ENCODE data around the gene NCKAP5.

NCKAP5 gene

DNA sequence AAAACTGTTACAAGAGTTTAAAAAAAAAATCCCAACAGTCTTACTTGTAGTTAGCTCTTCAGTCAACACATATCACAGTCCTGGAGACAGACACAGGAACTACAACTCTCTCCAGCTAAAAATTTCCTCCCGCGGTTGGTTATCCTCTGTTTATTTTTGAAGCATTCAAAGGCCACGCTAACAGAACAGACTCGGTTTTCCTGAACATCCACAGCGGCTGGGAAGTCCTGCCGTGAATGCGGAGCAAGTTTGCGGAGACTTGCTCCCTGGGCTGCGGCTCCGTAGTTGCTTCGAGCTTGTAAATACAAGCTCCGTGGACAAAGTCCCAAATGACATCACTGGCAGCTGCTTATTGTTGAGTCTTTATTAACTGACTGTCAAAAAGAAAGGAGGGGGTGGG lies at the start of gene NCKAP5:
Gene NCKAP5 (minus strand): TSS at position 292 of the 400 bp plus-strand sequence. CDS start 50,937 bp downstream, outside the sequence.
- no peak for DNase-seq (ENCODE audit: low read depth)

DNA sequence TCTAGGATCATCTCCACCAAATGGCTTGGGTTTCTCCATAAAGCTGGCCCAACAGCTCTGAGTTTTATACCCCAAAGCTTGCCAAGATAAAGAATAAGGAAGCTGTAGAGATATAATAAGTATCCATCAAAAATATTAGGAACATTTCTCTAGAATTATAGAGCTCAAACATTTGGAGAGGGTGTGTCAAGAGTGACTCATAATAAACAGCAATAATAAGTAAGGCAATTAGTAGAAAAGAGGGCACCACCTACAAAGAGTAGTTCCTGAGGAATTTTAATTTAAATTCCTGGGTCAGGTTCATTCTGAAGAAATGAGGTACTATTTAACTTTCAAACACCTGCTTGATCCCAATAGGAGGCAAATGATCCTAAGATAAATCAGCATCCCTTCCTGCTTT lies 41.4 kb upstream of the NCKAP5 start:
- no peak for DNase-seq (ENCODE audit: low read depth)

DNA sequence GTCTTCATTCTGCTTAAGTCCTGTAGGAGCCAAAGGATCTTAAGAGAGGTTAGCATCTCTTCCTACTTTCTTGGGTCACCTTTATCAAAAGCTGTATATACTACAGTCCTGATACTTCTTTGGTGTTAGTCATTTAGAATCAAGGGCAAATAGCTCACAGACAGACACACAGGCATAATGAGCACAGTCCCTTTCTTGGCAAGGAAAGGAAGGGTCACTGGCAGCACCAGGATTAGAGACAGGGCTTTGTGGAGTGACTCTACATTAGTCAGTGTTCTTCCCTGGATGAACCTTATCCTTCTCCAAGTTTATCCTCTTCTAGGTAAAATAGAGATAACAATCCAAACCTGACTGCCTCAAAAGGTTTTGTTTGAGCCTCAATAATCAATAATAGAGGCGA lies 40.0 kb upstream of the NCKAP5 start:
- no peak for DNase-seq (ENCODE audit: low read depth)

DNA sequence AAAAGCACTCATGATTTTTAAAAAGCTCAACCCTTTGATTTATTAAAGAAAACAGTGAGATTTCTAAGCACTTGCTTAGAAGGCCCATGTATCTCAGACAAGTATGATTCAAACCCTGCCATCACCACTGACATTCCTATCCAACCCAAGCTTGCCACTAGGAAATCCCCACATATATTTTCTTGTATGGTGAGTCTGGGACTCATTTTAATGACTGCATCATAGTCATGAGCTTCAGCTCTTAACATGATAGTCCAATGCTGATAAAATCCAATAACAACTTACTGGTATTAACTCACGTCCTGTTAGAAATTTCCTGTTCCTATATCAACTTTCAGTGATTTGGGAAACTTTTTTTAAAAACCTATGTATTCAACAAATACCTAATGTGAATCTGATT lies 39.4 kb upstream of the NCKAP5 start:
- DNase-seq (ENCODE audit: low read depth) = no peak

DNA sequence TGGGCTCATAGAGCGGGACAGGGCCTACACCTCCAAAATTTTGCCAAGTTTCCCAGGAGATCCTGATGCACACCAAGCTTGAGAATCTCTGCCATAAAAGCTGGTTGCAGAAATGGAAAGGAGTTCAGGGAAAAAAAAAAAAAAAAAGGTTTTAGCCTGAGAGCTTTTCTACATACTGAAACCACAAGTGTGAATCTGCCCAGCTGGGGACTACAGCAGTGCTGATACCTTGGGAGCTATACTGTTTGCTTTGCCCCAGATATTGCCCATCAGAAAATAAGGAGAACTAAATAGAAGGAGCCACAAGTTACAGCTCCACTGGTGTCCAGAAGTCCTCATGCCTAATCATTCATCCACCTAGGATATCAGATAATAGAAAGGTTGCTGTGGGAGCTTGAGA lies 38.4 kb upstream of the NCKAP5 start:
- DNase-seq (ENCODE audit: low read depth) = no peak

DNA sequence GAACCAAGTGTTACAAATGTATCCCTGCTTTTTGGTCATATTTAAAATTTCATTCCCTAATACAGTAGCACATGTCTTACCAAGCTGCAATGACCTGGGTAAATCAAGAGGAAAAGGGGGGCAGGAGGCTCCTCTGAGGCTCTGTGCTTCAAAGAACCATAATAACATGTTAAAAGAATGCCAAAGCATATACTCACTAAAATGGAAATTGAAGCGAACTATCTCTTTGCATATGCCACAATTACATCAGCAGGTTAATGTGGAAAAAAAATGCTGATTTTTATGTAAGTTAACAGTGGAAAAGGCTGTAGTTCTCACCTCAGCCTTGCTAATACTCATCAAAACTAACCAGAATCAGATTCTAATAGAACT lies 37.5 kb upstream of the NCKAP5 start:
- DNase-seq (ENCODE audit: low read depth) = no peak

DNA sequence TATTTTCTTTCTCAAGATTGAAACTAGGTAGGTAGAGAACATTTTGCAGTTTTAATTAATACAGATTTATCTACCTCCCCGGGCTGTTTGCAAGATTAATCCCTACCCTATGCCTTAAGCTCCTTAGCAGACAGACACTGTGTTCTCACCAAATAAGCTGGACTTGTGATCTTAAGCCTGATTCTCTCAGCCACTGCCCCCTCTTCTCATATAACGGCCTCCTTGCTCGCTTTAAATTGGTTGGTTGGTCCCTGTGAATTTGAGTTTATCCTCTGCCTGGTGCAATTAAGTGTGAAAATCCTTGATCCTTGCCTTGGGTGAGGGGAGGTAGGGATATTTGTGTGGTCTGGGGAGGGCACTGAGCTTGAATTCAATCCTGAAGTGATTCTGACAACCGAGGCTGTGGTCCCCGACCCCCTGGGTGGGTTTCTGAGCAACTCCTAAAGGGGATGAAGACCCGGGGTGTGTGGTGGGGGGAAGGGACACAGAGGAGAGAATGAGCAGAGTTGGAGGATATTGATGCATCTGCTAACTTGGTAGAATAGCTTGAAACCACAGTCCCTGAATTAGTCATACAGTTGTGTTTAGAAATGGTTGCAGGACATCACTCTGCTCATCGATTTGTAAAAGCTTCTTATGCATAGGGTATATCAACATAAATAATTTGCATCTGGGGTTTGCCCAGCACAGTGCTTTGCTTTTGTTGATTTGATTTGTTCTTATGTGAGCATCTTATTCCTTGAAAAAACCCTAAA lies 36.9 kb upstream of the NCKAP5 start:
- DNase-seq (ENCODE audit: low read depth) = no peak

DNA sequence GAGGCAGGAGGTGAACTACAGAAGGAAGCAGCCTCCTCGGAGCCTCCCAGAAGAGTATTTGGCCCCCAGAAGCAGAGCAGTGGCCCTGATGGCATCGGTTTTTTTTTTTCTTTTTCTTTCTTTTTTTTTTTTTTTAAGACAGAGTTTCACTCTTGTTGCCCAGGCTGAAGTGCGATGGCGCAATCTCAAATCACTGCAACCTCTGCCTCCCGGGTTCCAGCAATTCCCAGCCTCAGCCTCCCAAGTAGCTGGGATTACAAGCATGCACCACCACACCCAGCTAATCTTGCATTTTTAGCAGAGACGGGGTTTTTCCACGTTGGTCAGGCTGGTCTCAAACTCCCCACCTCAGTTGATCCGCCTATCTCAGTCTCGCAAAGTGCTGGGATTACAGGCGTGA lies 34.8 kb upstream of the NCKAP5 start:
- DNase-seq (ENCODE audit: low read depth) = no peak

DNA sequence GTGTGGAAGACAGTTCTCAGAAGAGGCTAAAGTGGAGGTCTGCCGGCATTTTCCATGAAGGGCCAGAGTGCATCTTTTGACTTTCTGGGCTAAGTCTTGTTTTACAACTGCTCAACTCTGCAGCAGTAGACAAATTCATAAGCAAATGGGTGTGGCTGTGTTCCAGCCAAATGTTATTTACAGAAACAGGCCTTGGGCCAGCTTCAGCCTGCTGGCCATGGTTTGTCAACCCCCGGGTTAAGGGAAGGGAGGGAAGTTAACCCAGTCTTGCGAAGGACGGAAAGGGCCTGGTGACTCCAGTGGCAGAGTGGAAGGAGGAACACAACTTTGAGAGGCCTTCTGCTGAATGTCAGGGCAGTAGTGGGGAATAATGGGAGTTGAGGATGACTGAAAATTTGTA lies 34.3 kb upstream of the NCKAP5 start:
- DNase-seq (ENCODE audit: low read depth) = no peak

DNA sequence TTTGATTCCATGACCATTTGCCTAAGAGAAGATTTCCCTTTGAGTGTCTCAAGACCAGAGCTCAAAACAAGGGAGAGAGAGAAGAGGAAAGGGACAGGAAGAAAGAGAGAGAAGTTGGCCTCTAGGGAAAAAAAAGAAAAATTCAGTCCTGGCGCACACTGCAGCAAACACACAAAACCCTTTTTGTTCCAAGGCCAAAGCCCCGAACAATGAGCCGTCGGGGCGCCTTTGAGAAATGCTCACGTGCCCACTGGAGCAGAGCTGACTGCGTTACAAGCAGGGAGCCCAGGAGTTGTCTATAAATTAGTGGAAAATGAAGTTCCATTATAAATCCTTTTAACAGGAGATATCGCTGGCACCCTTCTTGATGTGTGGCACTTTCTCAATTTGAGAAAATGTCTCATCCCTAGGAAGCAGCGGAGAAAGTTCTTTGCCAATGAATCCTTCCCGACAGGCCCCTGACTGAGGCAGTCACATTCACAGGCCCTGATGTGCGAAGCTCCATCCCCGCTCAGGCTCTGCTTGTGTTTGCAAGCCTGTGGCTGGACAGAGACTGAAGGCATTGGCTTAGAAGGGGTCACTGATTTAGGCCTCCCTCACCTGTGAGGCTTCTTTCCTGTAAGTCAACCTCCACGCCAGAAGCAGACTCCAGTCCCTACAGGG lies 32.1 kb upstream of the NCKAP5 start:
- DNase-seq (ENCODE audit: low read depth) = no peak

DNA sequence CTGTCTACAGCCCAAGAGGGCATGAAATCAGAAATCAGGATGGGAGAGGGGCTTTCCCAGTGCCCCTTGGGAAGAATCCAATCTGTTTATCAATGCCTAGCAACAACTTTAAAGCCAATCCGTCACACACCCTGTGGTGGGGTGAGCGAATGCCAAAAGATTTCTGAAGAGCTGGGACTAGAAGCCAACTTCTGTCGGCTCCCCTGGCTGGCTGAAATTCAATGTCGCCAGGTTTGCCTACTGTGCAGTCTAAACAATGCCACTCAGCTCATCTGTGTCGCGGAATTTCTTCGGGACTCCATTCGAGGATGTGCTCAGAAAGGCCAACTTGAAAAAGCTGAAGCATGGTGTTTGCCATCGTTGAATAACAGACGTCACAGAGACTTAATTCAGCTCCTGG lies 31.5 kb upstream of the NCKAP5 start:
- no peak for DNase-seq (ENCODE audit: low read depth)

DNA sequence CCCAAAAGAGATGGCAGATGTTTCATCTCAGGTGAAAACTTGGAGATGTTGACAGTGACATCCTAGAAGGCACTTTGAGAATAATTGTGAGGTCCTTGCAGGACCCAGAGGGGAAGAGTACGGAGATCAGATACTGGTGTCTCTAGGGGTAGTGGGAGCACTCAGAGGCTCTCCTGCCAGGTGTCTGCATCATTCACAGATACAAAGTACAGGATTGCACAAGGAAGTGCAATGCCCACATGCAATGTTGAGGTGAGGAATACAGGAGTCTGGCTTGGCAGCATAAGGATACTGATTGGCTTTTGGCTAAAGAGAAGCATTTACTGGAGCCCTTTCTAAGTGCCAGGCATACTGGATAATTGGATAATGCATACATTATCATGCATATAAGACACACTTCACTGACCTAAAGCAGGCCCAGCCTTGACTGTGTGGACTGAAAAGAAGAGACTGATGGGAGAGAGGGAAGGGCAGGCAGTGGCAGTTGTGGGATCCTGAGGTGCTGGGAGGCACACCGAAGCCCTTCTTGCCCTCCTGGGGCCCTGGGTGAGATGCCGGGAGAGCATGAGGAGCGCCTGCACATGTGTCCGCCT lies 31.0 kb upstream of the NCKAP5 start:
- no peak for DNase-seq (ENCODE audit: low read depth)

DNA sequence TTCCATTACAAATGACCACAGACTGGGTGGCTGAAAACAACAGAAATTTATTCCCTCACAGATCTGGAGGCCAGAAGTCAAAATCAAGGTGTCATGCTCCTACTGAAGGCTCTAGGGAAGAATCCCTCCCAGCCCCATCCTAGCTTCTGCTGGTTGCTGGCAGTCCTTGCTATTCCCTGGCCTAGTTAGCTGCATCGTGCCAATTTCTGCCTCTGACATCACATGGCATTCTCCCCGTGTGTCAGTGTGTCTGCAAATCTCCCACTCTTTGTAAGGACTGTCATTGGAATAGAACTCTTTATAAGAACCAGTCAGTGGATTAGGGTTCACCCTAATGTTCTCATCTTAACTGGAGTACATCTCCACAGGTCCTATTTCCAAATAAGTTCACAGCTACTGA lies 30.5 kb upstream of the NCKAP5 start:
- no peak for DNase-seq (ENCODE audit: low read depth)

DNA sequence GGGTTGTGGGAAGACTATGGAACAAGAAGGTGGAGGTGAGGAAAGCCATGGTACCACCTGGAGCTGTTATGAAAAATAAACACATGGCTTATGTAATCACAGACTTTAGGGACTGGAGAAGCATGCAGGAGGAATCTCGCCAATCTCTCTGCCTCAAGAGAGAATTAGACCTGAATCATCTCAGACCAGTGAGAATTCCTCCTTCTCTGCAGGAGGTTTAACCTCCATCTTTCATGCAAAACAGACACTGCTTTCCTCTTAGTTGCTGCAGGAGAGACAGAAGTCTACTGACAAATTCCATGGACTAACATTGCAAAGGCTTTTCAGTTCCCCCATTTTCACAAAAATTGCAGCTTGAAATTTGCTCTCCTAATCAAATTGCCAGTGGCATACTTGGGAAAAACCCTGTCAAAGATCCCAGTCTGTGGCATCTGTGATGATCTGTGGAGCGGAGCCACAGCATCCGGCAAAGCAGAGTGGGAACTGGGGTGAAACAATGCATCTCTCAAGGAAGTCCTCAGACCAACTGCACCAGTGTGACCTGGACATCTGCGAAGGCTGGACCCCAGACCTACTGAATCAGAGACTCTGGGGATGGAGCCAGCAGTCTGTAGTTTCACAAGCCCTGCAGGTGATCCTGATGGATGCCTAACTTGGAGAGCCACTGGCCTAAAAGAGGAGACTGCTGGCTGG lies 28.6 kb upstream of the NCKAP5 start:
- no peak for DNase-seq (ENCODE audit: low read depth)

DNA sequence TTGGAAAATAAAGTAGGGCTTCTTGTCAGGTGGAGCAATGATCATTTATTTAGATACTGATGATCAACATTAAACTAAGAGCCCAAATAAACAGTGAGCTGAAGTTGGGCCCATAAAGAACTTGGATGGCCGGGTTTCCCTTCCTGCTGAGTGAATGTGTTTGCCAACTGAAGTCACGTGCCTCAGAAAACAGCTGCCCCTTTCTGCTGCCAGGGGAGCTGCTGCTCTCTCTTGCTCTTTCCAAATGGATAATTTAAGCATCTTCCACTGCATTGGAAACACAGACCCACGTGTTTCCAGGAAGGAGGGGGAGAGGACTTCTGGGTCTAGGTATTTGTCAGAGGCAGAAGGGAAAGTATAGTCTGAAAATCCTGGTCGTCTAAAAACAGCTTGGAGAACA lies 22.9 kb upstream of the NCKAP5 start:
- no peak for DNase-seq (ENCODE audit: low read depth)

DNA sequence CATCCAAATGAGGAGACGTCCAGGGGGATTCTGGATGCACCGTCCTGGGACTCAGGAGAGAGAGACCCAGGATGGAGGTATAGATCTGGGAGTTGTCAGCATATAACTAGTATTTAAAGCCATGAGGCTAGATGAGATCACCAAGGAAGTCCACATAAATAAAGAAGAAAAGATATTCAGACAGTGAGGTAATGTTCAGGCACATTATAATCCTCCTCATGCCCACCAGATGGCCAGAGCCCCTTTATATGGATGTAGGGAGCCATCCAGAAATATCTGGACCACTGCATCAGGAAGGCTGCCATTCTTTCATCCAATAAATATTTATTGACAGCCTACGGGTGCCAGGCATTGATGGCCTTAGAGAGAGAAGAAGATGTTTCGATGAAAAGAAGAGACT lies 21.2 kb upstream of the NCKAP5 start:
- no peak for DNase-seq (ENCODE audit: low read depth)

DNA sequence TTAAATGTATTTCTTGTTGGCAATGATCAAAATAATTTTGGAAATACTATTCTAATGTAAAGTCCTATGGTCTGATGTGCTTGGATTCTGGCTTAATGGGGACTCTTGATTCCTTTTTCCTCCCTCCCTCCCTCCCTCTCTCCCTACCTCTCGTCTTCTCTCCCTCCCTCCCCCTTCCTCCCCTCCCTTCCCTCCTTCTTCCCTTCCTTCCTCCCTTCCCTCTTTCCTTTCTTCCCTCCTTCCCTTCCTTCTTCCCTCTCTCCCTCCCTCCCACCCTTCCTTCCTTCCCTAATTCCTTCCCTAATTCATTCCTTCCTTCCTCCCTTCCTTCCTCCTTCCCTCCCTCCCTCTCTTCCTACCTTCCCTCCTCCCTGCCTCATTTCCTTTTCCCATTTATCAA lies 19.9 kb upstream of the NCKAP5 start:
- DNase-seq (ENCODE audit: low read depth) = no peak

DNA sequence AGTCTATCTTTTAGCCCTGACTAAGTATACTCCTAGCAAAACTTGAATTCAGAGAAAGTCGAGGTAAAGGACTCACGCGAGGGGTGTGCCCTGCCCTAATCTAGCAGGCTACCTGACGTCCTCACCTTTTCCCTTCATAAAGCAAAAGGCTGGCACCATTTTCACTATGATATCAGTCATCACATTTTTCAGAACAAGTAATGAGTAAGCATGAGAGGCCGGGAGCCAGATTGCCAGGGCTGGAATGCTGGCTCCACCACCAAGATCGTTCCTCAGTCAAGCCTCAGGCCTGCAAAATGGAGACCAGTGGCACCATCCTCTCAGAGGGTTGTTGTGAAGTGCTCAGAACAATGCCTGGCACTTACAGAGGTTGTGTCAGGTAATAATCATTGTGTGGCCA lies 18.7 kb upstream of the NCKAP5 start:
- no peak for DNase-seq (ENCODE audit: low read depth)

DNA sequence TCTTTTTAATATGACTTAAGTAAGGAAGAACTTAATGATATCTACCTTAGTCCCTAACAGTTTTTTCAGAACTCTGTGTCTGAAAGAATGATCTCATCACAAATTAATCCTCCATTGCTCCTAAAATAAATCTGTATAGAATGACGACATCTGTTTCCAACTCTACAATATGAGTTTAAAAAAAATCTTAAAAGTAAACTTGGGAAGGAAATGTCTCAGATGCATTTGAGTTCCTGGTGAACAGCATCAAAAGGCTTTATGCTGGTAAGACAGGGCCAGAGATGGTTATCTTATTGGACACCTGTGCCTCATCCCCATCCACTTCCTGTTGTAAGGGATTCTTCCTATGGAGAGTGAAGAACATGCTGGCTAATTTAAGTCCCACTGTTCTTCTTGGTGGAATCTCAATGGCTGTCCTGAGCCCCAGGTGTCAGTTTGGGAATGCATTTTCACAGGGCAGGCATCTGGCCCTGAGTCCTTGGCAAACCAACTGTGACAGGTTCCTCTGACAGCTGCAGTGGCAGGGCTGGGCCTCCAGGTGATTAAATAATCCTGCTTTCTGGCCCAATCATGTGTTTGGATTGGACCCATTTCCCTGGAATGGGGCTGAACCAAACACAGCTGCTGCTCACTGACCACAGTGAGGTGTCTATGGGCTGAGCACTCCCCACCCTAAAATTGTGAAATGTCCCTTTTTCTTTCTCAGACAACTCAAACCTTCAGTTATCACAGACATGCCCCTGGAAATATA lies 12.9 kb upstream of the NCKAP5 start:
- no peak for DNase-seq (ENCODE audit: low read depth)

DNA sequence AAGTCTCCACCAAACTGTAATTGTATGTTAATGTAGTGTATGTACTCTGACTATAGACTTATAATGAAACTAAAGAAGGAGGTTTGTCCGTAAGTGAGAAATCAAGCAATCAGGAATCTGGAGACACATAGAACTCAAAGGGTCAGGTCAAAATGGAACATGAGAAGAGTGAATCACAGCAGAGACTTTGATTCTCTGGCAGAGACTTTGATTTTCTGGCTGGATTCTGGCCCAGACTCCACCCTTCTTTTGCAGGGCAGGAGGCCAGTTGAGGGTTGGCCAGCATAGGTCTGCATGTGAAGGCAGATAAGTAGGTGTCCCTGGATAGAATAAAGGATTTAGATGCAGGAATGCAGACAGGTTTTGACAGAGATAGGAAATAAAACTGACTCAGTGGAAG lies 11.0 kb upstream of the NCKAP5 start:
- no peak for DNase-seq (ENCODE audit: low read depth)

DNA sequence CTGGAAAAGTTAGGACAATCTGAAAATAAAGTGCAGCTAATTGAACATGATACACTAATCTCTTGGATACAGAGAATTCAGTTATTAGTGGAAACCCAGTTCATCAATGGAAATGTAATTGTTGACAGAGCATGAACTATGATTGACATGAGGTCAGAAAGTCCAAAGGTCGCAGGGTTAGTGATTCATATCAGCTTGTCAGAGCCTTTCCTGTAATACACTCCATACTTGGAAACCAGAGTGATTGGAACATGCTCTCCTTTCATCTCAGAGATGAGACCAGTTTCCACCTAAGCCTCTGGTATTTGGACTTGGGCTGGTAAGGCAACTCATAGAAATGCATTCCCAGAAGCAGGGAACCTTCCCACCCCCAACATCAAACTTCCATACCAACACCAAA lies 8.5 kb upstream of the NCKAP5 start:
- DNase-seq (ENCODE audit: low read depth) = no peak

DNA sequence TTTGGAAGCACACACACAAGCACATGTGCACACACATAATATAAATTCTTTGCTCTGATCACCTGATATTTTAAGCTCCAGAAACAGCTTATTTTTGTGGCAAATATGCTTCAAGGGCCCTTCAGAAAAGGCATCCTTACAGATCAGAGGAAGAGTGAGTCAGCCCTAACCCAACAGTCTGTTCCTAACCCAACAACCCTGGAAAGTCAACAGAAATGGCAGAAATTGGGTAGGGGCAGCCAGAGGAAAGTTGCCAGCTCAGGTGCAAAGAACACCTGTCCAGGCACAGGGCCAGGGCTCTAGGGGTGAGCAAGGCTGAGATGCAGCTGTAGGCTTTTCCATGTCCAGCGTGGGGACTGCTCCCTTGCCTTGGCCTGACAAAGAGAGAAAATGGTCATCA lies 6.4 kb upstream of the NCKAP5 start:
- no peak for DNase-seq (ENCODE audit: low read depth)

All from fibroblast of gingiva (primary cell).